GM10248 (cell line): ENCODE measurements around the gene ANKRD27.

Source experiments
- CTCF ChIA-PET: fragments of 300-600 bp; sonication (Branson Sonifier 250); formaldehyde crosslinking; extraction: SDS; loops from one replicate; lab custom pipeline; 2021; ENCODE audit warnings: antibody characterized with exemption; lab: Yijun Ruan, JAX
- POLR2A ChIA-PET: fragments of 350-650 bp; sonication (Branson Sonifier 250); formaldehyde crosslinking; extraction: SDS; loops from one replicate; lab custom pipeline; 2020; ENCODE audit warnings: antibody characterized with exemption; lab: Yijun Ruan, JAX
- DNase-seq: peaks from one replicate; pipeline ENCODE4 v3.0.0; 2012; ENCODE audit errors: extremely low spot score
- TF ChIP-seq, protein P1 (sequence below): IDR thresholded peaks from 2 replicates; pipeline ENCODE4 v1.5.1; 2012; ENCODE audit warnings: mild to moderate bottlenecking, low read depth; ENCODE audit errors: extremely low read depth, missing control alignments, control extremely low read depth

ANKRD27 gene

GRCh38 chr19:32674153-32674930 is 638 bp downstream of the ANKRD27 start:
- TF ChIP-seq, protein P1, sequence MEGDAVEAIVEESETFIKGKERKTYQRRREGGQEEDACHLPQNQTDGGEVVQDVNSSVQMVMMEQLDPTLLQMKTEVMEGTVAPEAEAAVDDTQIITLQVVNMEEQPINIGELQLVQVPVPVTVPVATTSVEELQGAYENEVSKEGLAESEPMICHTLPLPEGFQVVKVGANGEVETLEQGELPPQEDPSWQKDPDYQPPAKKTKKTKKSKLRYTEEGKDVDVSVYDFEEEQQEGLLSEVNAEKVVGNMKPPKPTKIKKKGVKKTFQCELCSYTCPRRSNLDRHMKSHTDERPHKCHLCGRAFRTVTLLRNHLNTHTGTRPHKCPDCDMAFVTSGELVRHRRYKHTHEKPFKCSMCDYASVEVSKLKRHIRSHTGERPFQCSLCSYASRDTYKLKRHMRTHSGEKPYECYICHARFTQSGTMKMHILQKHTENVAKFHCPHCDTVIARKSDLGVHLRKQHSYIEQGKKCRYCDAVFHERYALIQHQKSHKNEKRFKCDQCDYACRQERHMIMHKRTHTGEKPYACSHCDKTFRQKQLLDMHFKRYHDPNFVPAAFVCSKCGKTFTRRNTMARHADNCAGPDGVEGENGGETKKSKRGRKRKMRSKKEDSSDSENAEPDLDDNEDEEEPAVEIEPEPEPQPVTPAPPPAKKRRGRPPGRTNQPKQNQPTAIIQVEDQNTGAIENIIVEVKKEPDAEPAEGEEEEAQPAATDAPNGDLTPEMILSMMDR, result no peak
- ChIA-PET POLR2A (interaction anchor here (0.6 to 1.1 kb wide), 2 partner anchors 17 to 22 kb away, joined by 3 read pairs; partner anchors contain the start of gene NUDT19), CTCF (interaction anchor here (1.0 to 2.1 kb wide), 3 partner anchors 9 to 74 kb away, joined by 3 to 6 read pairs (median 4); partner anchors contain the start of gene NUDT19)
- no peak for DNase-seq

DNA sequence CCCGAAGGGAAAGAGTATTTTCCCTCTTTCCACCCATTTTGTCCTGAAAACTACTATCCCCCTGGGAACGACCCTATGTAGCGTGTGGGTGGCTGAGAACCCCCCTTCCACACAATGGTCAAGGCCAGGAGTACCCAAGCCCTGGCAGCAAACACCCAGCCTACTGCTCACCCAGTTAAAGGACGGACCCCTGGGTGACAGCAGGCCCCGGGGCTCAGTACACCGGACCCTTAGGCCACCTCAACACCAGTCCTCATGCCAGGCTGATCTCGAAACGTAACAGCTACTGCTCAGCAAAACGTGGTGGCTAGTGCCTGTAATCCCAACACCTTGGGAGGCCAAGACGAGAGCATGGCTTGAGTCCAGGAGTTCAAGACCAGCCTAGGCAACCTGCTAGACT is 1.4 kb downstream of the ANKRD27 start:
- TF ChIP-seq, protein P1, result no peak
- POLR2A ChIA-PET, result no interaction called here
- CTCF ChIA-PET, result interaction anchor here (1.0 to 1.5 kb wide), 3 partner anchors 9 to 74 kb away, joined by 3 to 4 read pairs (median 3); no protein-coding TSS in a partner anchor
- no peak for DNase-seq

- ChIA-PET POLR2A (no interaction called here), CTCF (interaction anchor here (1.4 to 1.5 kb wide), 2 partner anchors 8 to 18 kb away, joined by 3 to 4 read pairs; no protein-coding TSS in a partner anchor)
- TF ChIP-seq, protein P1, result no peak
- no peak for DNase-seq
Observed at GRCh38 chr19:32672841-32673240, 2.1 kb downstream of the ANKRD27 start.

DNA sequence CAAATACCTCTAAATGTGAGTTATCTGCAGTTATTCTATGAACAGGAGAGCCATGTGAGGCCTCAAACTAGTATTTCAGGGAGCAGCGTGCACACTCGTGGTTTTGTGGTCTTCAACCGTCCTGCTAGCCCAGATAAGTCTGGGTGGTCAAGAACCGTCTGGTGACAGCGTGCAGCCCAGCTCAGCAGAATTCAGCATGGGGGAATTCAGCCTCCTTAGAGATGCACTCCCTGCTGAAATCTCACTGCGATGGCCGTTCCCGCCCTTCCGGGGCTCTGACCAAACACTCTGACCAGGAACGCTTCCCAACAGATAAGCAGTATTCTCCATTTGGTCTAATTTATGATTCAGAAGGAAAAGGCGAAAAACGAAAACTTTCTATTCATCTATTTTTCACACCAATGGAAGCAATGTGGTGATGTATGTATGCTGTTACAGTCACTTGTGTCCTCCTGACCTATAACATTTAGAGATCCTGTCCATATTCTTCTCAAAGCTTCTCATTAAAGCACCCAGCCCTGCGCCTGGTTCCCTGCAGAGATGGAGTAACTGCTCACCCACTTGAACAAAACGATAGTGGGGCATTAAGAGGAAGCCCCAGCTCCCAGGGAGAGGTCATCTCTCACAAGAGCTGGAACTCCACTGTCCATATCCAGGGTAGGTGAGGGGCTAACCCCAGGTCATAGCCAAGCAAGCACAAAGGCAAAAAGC is 2.9 kb downstream of the ANKRD27 start:
- ChIA-PET CTCF (no interaction called here), POLR2A (no interaction called here)
- TF ChIP-seq, protein P1, result no peak
- no peak for DNase-seq

GRCh38 chr19:32669310-32669709 is 5.7 kb downstream of the ANKRD27 start:
- ChIA-PET POLR2A (interaction anchor here (0.6 kb wide), 1 partner anchor 703 kb away, joined by 9 read pairs; no protein-coding TSS in a partner anchor), CTCF (interaction anchor here (1.1 kb wide), 1 partner anchor 10 kb away, joined by 3 read pairs; no protein-coding TSS in a partner anchor)
- TF ChIP-seq, protein P1, result no peak
- DNase-seq, result no peak

GRCh38 chr19:32666084-32666483 is 8.9 kb downstream of the ANKRD27 start:
- TF ChIP-seq, protein P1, result no peak
- POLR2A ChIA-PET, result no interaction called here
- CTCF ChIA-PET, result no interaction called here
- DNase-seq, result no peak
